PFSK-1 (cell line): ENCODE data around the gene C16orf54.

Experiments
- FOXP2 ChIP-seq: optimal IDR thresholded peaks from 2 replicates; pipeline ENCODE3; 2011; ENCODE audit warnings: borderline replicate concordance, control low read depth, inconsistent platforms; ENCODE audit not compliant: insufficient read depth; ENCODE audit errors: extremely low read length, extremely low read depth
- POLR2AphosphoS5 ChIP-seq: IDR thresholded peaks from 2 replicates; pipeline ENCODE4 v1.6.1; 2012; ENCODE audit warnings: low read depth, mild to moderate bottlenecking, control low read depth, low read length, moderate library complexity
- SIN3A ChIP-seq: IDR thresholded peaks from 2 replicates; pipeline ENCODE4 v1.6.1; 2012; ENCODE audit warnings: mild to moderate bottlenecking, low read length, moderate library complexity, borderline replicate concordance; ENCODE audit not compliant: insufficient read depth
- TAF1 ChIP-seq: IDR thresholded peaks from 2 replicates; pipeline ENCODE4 v1.6.1; 2012; ENCODE audit warnings: low read length, control low read depth, borderline replicate concordance; ENCODE audit not compliant: insufficient read depth
- TF ChIP-seq, protein P1 (sequence below), 2 experiments: IDR thresholded peaks; 2 replicates each; pipeline versions ENCODE4 v1.6.1 to v1.8.0; 2011 to 2012; ENCODE audit warnings: low read depth in 2 of 2, low read length in 2 of 2, control low read depth in 1 of 2, inconsistent platforms in 1 of 2, mild to moderate bottlenecking in 1 of 2, moderate library complexity in 1 of 2; ENCODE audit not compliant: insufficient read depth in 1 of 2

The C16orf54 gene

GRCh38 chr16:29714972-29715371 lies 30.8 kb downstream of the C16orf54 start:
- no peak for TF ChIP-seq POLR2AphosphoS5

GRCh38 chr16:29714396-29714795 lies 31.4 kb downstream of the C16orf54 start:
- TF ChIP-seq SIN3A (no peak), FOXP2 (no peak), TAF1 (no peak), POLR2AphosphoS5 (no peak)
- TF ChIP-seq, protein P1, sequence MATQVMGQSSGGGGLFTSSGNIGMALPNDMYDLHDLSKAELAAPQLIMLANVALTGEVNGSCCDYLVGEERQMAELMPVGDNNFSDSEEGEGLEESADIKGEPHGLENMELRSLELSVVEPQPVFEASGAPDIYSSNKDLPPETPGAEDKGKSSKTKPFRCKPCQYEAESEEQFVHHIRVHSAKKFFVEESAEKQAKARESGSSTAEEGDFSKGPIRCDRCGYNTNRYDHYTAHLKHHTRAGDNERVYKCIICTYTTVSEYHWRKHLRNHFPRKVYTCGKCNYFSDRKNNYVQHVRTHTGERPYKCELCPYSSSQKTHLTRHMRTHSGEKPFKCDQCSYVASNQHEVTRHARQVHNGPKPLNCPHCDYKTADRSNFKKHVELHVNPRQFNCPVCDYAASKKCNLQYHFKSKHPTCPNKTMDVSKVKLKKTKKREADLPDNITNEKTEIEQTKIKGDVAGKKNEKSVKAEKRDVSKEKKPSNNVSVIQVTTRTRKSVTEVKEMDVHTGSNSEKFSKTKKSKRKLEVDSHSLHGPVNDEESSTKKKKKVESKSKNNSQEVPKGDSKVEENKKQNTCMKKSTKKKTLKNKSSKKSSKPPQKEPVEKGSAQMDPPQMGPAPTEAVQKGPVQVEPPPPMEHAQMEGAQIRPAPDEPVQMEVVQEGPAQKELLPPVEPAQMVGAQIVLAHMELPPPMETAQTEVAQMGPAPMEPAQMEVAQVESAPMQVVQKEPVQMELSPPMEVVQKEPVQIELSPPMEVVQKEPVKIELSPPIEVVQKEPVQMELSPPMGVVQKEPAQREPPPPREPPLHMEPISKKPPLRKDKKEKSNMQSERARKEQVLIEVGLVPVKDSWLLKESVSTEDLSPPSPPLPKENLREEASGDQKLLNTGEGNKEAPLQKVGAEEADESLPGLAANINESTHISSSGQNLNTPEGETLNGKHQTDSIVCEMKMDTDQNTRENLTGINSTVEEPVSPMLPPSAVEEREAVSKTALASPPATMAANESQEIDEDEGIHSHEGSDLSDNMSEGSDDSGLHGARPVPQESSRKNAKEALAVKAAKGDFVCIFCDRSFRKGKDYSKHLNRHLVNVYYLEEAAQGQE (IDR thresholded peaks at IDR 0.05; ENCODE audit: insufficient read depth in 1 of 2, low read depth in 2 of 2, low read length in 2 of 2) = no peak

- TF ChIP-seq POLR2AphosphoS5 = no peak
- TF ChIP-seq, protein P1 (IDR thresholded peaks at IDR 0.05; ENCODE audit: insufficient read depth in 1 of 2, low read depth in 2 of 2, low read length in 2 of 2) = no peak
- TF ChIP-seq FOXP2 = no peak
- TF ChIP-seq TAF1 = no peak
- TF ChIP-seq SIN3A = no peak
Observed at GRCh38 chr16:29712809-29713208, 33.0 kb downstream of the C16orf54 start.

DNA sequence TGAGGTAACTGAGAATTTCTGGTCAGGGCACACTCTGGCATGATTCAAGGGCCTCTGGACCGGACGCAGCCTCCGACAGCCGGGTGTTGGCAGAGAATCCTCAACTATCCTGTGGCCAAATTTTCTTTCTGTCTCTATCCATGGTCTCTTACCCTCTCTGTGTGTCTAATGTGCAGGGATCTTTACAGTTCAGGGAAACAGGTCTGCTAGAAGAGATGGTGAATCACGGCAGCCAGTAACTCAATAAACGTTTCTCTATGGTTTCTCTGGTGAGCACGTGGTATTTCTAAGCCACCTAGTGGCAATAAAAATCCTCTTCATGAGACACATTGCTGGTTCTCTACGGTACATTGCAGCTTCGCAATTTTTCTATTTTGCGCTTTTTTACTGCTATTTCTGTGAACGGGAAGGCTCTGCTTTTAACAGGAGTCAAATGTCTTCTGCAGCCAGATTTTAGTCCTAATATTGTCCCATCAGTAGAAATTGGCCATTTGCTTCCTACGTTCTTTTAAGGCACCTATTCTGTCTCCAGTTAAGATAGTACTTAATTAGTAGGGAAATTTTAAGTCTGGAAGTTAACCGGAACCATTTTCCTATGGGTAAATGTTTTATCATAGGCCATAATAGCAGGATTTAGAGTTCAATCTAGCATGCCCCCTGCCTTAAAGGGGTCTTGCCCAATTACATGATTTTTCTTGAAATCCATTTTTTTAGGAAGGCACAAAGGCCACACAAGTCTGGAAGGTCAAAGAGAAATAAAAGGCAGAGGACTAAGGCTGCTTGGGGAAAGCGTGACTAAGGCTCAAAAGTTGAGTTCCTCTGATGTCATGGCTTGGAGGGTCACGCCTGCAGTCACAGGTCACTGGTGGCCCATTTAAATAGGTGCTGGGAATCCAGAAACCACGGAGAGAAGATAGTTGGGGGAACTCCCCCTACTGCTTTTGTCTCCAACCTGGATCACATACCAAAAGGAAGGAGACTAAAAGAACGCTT lies 35.3 kb downstream of the C16orf54 start:
- TF ChIP-seq, protein P1 (IDR thresholded peaks at IDR 0.05; ENCODE audit: insufficient read depth in 1 of 2, low read depth in 2 of 2, low read length in 2 of 2) = no peak
- no peak for TF ChIP-seq POLR2AphosphoS5
- TF ChIP-seq FOXP2 = no peak
- no peak for TF ChIP-seq TAF1
- TF ChIP-seq SIN3A = no peak

- no peak for TF ChIP-seq TAF1
Observed at GRCh38 chr16:29708917-29709600, 36.7 kb downstream of the C16orf54 start.

DNA sequence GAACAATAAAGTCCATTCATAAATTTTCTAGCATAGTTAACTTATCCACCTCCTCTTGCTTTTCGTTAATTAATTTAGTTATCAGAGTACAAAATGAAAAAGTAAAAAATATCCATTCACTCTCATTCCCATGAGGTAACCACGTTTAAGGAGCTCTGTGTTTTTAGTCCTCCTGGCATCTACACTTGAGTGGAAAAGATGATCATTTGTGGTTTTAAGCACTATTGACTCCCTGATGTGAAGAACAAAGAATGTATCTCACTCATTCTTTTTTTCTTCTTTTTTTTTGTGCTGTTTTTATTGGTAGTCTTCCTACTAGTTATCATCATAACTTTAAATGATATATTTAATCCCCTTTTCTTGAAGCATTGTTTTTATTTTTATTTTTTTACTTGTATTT lies 40.8 kb downstream of the C16orf54 start:
- no peak for TF ChIP-seq SIN3A
- no peak for TF ChIP-seq TAF1
- TF ChIP-seq FOXP2 = no peak
- TF ChIP-seq, protein P1 (IDR thresholded peaks at IDR 0.05; ENCODE audit: insufficient read depth in 1 of 2, low read depth in 2 of 2, low read length in 2 of 2) = no peak
- no peak for TF ChIP-seq POLR2AphosphoS5
